Activated T-helper 17 cell treated with anti-CD3 and anti-CD28 coated beads, Interleukin-2, amount 50 U/mL, for 72 hours (primary cell): ENCODE results near the gene ACP3. TPM values are rescaled to one million over a fixed set of nuclear protein-coding genes. Genes with fewer than 3 reads are reported as not detected.
A peak's percentile ranks its signal among the peaks of the same experiment; 100 is the strongest.

Experiments used
- ATAC-seq: fragments of 150-1000 bp; cut with Tn5 transposase; replicated peaks from 2 replicates; pipeline ENCODE4 v1.10.0; 2021; ENCODE audit warnings: mild to moderate bottlenecking, moderate library complexity
- H3K27ac Mint-ChIP-seq: one replicate; pipeline ENCODE4 v1.8.0; 2022; ENCODE audit warnings: mixed read lengths
- H3K27me3 Mint-ChIP-seq: one replicate; pipeline ENCODE4 v1.8.0; 2022; ENCODE audit warnings: mixed read lengths
- H3K36me3 Mint-ChIP-seq: one replicate; pipeline ENCODE4 v1.8.0; 2022; ENCODE audit warnings: low read depth, mild to moderate bottlenecking, mixed read lengths
- H3K4me1 Mint-ChIP-seq: one replicate; pipeline ENCODE4 v1.8.0; 2022; ENCODE audit warnings: mixed read lengths
- H3K4me3 Mint-ChIP-seq: one replicate; pipeline ENCODE4 v1.8.0; 2022; ENCODE audit warnings: mild to moderate bottlenecking, mixed read lengths
- H3K9me3 Mint-ChIP-seq: one replicate; pipeline ENCODE4 v1.8.0; 2022; ENCODE audit warnings: mixed read lengths
- total RNA-seq, 2 donors: library from RNA; stranded (reverse); gene quantifications; one replicate each; pipeline ENCODE4 v1.2.3, GENCODE V29; 2022

ACP3 gene
- total RNA-seq, 2 donors from 2014 or later: not detected

DNA sequence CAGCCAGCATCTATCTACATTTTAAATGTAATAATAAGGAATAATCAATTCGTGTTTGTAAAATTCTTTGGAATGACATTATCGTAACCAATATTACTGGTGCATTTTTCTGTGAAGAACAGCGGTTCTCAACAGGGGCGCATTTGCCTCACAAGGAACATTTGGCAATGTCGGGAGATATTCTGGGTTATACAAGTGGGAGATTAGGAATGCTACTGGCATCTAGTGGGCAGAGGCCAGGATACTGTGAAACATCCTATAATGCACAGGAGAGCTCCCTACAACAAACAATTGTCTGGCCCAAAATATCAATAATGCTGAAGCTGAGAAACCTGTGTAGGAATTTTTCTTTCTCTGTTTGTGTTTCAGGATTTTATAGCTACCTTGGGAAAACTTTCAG lies 25.0 kb downstream of the ACP3 start:
- H3K9me3 Mint-ChIP-seq: no peaks in the 10 kb centered on the region
- H3K27ac Mint-ChIP-seq: no peak overlapping the region
- H3K4me3 Mint-ChIP-seq: no peak overlapping the region
- H3K4me1 Mint-ChIP-seq: no peaks in the 10 kb centered on the region
- no peak for ATAC-seq
- peaks cover 8% of the 10 kb centered on the region for H3K27me3 Mint-ChIP-seq
- H3K36me3 Mint-ChIP-seq: no peaks in the 10 kb centered on the region

DNA sequence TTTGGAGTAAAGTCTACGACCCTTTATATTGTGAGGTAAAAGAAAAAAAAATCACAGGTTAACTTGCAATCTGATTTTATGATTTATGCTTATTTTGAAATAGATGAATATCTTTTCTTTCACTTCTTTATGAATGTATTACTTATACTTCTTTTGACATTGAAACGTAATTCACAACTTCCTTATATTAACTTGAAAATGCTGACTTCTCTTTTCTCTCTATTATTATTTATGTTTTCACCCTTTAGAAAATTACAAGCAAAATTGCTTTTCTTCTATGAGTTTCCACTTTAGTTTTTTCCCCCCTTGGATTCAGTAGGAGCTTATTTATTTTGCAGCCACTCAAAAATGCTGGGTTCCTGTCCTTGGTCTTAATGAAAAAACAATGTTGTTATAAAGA lies 25.4 kb downstream of the ACP3 start:
- peaks cover 8% of the 10 kb centered on the region for H3K27me3 Mint-ChIP-seq
- H3K4me3 Mint-ChIP-seq: no peak overlapping the region
- no peak for ATAC-seq
- H3K36me3 Mint-ChIP-seq: no peaks in the 10 kb centered on the region
- H3K4me1 Mint-ChIP-seq: no peaks in the 10 kb centered on the region
- H3K9me3 Mint-ChIP-seq: no peaks in the 10 kb centered on the region
- H3K27ac Mint-ChIP-seq: no peak overlapping the region

DNA sequence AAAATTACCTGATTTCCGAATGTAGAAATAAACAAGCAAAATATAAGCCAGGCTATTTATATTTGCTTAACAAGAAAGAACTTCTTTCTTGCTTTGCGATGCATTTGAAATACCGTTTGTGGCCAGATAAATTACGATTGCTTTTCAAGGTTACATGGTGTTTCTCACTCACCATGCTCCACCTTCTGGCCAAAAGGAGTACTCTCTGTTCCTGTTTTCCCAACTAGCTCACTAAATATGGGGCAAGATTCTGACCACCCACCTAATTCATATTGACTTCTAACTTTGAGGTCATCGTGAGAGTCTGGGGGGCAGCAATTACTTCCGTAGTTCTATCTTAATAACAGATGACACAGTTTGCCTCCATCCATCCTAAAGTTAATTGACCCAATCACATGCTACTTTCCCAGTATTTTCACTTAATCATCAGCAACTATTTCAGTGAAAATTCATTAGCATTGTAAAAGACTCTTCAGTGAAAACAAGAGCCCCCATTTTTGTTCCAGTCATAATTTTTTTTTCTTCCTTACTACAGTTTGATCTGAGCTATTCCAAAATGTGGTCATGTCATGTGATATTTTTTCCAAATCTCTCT lies 25.9 kb downstream of the ACP3 start:
- Mint-ChIP-seq H3K36me3 (no peaks in the 10 kb centered on the region), H3K27ac (no peak overlapping the region), H3K27me3 (peaks cover 8% of the 10 kb centered on the region), H3K4me1 (no peaks in the 10 kb centered on the region), H3K9me3 (no peaks in the 10 kb centered on the region), H3K4me3 (no peak overlapping the region)
- ATAC-seq: no peak

DNA sequence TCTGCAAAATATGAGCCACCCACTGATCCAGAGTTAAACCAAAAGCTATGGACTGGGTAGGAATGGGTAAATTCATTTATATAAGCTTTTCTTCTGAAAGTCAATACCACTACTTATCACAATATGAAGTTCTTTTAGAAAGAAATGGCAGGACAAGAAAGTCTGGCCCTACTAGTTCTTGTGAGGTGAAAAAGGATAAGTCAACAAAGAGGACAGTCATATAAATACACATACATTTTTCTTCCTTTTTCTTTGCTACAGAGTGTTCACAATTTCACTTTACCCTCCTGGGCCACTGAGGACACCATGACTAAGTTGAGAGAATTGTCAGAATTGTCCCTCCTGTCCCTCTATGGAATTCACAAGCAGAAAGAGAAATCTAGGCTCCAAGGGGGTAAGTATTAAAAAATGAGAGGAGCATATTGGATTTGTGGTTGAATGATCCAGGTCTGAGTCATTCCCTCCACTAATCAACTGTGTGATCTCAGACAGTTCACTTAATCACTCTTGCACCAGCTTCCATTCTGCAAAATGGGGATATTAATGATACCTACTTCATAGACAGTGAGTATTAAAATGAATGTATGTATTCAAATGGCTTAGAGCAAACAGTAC lies 27.6 kb downstream of the ACP3 start:
- no peak overlapping the region for H3K4me3 Mint-ChIP-seq
- H3K27ac Mint-ChIP-seq: no peak overlapping the region
- H3K9me3 Mint-ChIP-seq: no peaks in the 10 kb centered on the region
- no peaks in the 10 kb centered on the region for H3K4me1 Mint-ChIP-seq
- ATAC-seq: peak; percentile 37
- H3K36me3 Mint-ChIP-seq: no peaks in the 10 kb centered on the region
- H3K27me3 Mint-ChIP-seq: peaks cover 7% of the 10 kb centered on the region

DNA sequence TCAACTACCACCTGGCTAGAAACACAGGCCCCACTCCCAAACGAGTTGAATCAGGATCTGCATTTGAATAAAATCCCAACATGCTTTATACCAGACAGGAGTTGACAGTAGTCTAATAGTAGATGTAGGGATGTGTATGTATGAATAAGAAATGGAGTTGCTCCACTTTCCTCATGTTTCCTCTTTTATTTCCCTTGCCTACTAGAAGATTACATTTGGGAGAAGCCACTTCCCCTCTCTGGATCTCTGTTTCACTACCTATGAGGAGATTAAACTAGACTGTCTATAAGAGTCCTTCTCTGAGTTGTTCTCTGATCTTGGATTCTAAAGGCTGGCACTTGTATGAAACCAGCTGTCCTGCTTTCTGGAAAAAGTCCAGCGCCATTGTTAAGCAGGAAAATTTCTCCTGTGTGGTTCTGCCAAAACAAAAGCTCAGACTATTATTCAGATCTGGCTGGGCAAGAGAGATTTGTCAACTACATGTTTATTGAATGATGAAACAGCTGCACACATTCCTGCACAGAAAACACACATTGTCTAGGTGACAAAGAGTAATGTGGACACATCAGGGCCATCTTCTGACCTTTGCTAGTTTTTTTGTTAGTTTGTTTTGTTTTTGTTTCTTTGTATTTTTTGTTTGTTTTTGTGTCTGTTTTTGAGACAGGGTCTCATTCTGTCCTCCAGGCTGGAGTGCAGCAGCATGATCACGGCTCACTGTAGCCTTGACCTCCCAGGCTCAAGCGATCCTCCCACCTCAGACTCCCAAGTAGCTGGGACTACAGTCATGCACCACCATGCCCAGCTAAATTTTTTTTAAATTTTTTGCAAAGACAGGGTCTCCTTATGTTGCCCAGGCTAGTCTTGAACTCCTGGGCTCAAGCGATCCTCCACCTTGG lies 29.9 kb downstream of the ACP3 start:
- peaks cover 6% of the 10 kb centered on the region for H3K27me3 Mint-ChIP-seq
- no peak overlapping the region for H3K27ac Mint-ChIP-seq
- ATAC-seq: no peak
- no peak overlapping the region for H3K4me3 Mint-ChIP-seq
- H3K9me3 Mint-ChIP-seq: no peaks in the 10 kb centered on the region
- no peaks in the 10 kb centered on the region for H3K36me3 Mint-ChIP-seq
- H3K4me1 Mint-ChIP-seq: peaks cover 5% of the 10 kb centered on the region

DNA sequence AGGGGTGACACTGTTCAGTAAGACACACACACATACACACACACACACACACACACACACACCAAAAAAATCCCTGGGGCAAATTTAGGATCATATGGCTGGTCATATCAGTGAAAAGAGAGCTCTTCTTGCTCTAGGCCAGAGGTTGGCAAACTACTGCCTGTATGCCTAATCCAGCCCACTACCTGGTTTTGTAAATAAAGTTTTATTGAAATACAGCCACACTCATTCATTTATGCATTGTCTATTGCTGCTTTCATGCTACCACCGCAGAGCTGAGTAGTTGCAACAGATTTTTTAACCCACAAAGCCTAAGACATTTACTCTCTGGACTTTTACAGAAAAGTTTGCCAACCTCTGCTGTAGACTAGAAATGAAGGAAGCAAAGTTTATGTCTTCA lies 30.6 kb downstream of the ACP3 start:
- Mint-ChIP-seq H3K36me3 (no peaks in the 10 kb centered on the region), H3K4me3 (no peak overlapping the region), H3K27ac (no peak overlapping the region), H3K4me1 (peaks cover 11% of the 10 kb centered on the region), H3K27me3 (peaks cover 10% of the 10 kb centered on the region), H3K9me3 (no peaks in the 10 kb centered on the region)
- no peak for ATAC-seq

DNA sequence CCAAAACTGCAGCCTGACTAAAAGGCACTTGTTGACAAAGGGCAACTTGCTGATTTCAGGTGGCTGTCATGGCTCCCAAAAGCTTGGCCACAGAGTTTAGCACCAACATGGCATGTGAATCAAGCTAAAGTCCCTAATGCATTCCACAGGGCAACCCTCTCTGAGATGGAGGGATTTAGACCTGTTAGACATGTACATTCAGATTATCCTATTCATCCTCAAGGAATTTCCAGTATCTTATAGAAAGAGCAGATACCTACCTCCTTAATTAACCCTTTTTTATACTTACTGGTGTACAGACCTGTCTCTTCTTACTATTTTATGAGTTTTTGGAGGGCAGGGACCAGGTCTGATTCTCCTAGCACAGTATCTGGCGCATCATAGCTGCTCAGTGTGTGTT lies 31.3 kb downstream of the ACP3 start:
- no peak for ATAC-seq
- Mint-ChIP-seq H3K27me3 (peaks cover 6% of the 10 kb centered on the region), H3K27ac (no peak overlapping the region), H3K9me3 (no peaks in the 10 kb centered on the region), H3K4me1 (peaks cover 12% of the 10 kb centered on the region), H3K36me3 (no peaks in the 10 kb centered on the region), H3K4me3 (no peak overlapping the region)

DNA sequence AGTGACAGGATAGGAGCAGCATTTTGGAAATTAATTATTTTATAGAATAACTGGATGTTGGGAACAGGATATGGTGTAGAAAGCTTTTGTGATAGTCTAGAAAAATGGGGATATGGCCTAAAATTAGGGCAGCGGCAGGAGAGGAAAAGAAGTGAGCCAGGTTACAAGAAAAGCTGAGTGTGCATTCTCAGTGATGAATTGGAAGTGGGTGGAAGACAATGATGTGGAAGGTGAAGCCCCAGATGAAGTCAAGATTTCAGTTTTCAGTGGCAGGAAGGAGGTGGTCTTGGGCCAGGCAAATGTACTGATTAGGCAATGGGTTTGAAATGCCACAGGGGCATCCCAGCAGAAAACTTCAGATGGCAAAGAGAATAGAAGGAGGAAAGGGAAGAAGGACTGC lies 33.6 kb downstream of the ACP3 start:
- H3K4me3 Mint-ChIP-seq: peak overlapping the region; percentile 5
- peak overlapping the region; percentile 58 for H3K27ac Mint-ChIP-seq
- H3K9me3 Mint-ChIP-seq: no peaks in the 10 kb centered on the region
- H3K4me1 Mint-ChIP-seq: peaks cover 12% of the 10 kb centered on the region
- no peaks in the 10 kb centered on the region for H3K36me3 Mint-ChIP-seq
- H3K27me3 Mint-ChIP-seq: peaks cover 4% of the 10 kb centered on the region
- peak; percentile 58 for ATAC-seq

DNA sequence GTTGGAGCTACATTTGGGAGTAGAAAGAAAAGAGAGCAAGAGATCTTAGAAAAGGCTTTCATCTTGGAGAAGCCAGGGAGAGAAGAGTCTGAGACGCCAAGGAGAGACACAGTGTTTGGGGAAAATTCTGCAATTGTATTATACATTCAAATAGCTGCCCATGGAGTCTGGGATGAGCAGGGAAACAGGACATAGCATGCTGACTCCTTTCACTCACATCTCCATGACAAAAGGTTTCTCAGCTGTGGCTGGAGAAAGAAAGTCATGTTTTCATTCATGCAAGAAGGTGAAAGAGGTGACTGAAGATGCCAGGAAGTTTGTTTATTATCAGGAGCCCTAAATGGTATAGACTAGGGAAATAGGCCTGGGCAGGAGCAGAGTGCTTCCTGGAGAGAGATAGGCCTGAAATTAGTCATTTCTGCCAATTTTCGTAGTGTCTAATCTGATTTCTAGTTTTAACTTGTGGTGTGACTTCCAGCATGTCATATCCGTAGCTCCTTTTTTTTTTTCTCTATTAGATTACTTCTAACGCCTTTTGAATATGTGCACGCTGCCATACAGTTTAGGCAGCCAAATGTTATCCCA lies 34.1 kb downstream of the ACP3 start:
- Mint-ChIP-seq H3K27ac (peak overlapping the region; percentile 58), H3K4me1 (peaks cover 12% of the 10 kb centered on the region), H3K36me3 (no peaks in the 10 kb centered on the region), H3K27me3 (peaks cover 6% of the 10 kb centered on the region), H3K9me3 (no peaks in the 10 kb centered on the region), H3K4me3 (peak overlapping the region; percentile 5)
- ATAC-seq: peak; percentile 76

DNA sequence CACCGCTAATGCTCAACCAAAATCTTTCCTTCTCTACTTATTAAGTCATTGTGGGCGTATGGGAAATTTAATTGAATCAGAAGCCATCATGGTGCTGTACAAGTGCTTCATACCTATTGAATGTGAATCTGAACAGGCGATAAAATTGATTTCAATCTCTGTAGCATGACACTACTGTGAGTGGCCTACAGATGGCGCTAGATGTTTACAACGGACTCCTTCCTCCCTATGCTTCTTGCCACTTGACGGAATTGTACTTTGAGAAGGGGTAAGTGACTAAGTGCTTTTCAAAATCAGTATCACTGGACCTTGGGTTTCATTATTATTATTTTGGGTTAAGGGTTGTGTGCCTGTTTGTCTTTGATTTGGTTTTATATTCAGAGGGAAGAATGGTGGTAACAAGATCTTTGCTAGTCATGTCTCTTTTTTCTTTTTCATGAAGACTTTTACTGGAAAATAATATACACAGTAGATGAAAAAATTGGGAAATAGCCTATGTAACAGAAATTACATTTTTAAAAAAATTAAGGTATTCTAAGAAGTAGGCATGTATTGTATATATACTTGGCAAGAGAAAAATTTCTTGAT lies 35.4 kb downstream of the ACP3 start:
- peaks cover 12% of the 10 kb centered on the region for H3K4me1 Mint-ChIP-seq
- peak; percentile 71 for ATAC-seq
- no peaks in the 10 kb centered on the region for H3K36me3 Mint-ChIP-seq
- H3K27me3 Mint-ChIP-seq: peaks cover 9% of the 10 kb centered on the region
- H3K9me3 Mint-ChIP-seq: no peaks in the 10 kb centered on the region
- no peak overlapping the region for H3K27ac Mint-ChIP-seq
- H3K4me3 Mint-ChIP-seq: no peak overlapping the region

DNA sequence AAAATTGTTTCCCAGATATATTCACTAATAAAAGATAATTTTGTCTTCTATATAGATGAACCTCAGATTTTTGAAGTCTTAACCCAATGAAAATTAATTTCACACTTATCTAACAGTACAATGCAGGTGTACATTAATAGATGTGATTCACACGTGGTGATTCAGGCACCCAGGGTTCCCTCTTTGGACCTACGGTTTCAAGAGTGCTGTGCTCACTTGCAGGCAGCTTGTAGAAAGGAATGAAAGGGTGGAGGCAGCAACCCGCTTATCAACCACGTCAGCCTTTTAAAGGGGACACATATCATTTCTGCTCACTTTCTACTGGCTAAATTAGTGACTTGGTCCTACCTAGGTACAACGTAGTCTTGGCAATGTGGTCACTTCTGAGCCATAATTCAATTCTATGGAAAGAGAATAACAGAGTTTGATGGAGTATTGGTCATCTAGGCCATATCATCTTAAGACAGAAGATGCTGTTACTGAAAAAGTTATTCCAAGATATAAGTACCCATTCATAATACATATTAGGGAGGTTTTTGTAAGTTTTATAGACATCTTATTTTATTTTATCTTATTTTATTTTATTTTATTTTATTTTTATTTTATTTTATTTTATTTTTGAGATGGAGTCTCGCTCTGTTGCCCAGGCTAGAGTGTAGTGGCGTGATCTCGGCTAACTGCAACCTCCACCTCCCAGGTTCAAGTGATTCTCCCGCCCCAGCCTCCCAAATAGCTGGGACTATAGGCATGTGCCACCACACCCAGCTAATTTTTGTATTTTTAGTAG lies 37.9 kb downstream of the ACP3 start:
- no peak overlapping the region for H3K4me3 Mint-ChIP-seq
- no peak for ATAC-seq
- peaks cover 12% of the 10 kb centered on the region for H3K4me1 Mint-ChIP-seq
- H3K27ac Mint-ChIP-seq: no peak overlapping the region
- peaks cover 12% of the 10 kb centered on the region for H3K27me3 Mint-ChIP-seq
- no peaks in the 10 kb centered on the region for H3K36me3 Mint-ChIP-seq
- H3K9me3 Mint-ChIP-seq: no peaks in the 10 kb centered on the region

DNA sequence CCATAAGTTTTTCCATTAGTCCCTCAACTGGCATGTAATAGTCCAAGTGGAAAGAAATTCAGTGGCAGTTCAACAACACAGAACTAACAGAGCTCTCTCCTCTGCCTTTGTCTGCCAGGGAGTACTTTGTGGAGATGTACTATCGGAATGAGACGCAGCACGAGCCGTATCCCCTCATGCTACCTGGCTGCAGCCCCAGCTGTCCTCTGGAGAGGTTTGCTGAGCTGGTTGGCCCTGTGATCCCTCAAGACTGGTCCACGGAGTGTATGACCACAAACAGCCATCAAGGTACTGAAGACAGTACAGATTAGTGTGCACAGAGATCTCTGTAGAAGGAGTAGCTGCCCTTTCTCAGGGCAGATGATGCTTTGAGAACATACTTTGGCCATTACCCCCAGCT lies 39.4 kb downstream of the ACP3 start:
- ATAC-seq: no peak
- H3K4me3 Mint-ChIP-seq: no peak overlapping the region
- no peaks in the 10 kb centered on the region for H3K36me3 Mint-ChIP-seq
- H3K27ac Mint-ChIP-seq: no peak overlapping the region
- peaks cover 19% of the 10 kb centered on the region for H3K27me3 Mint-ChIP-seq
- H3K9me3 Mint-ChIP-seq: no peaks in the 10 kb centered on the region
- peaks cover 7% of the 10 kb centered on the region for H3K4me1 Mint-ChIP-seq

DNA sequence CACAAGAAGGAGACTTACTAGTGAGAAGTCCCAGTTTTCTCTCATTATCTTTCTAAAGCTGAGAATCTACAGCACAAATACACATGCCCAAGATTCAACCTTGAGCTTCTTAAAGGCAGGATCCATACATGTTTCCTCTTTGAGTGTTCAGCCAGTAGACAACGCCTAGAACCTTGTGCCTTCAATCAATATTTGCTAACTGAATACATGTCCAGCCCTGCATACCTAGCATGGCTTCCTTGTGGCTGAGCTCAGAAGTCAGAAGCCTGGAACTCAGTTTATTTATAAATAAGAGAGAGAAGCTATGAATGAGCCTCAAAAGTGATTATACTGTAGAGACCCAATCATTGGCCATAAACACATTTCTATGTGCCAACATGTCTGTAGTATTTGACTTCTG lies 43.5 kb downstream of the ACP3 start:
- H3K36me3 Mint-ChIP-seq: no peaks in the 10 kb centered on the region
- no peak for ATAC-seq
- no peaks in the 10 kb centered on the region for H3K9me3 Mint-ChIP-seq
- no peaks in the 10 kb centered on the region for H3K4me1 Mint-ChIP-seq
- H3K27ac Mint-ChIP-seq: no peak overlapping the region
- H3K27me3 Mint-ChIP-seq: peaks cover 32% of the 10 kb centered on the region
- H3K4me3 Mint-ChIP-seq: no peak overlapping the region

DNA sequence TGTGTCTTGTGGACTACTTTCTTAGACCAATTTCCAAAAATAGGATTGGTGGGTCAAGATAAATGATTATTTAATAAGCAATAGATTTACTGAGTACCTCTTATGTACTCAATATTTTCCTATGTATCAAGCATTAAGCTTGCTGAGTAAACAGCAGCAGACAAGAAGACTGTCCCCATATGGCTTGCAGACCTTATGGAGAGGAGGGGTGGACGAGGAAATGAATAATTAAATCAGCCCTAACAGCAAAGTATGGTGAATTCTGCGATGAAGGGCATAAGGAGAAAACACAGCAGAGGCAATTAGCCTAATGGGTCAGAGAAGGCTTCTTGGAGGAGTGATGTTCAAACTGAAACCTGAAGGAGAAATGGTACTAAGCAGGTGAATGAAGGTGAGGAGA lies 45.1 kb downstream of the ACP3 start:
- no peaks in the 10 kb centered on the region for H3K4me1 Mint-ChIP-seq
- H3K9me3 Mint-ChIP-seq: no peaks in the 10 kb centered on the region
- H3K4me3 Mint-ChIP-seq: no peak overlapping the region
- no peak overlapping the region for H3K27ac Mint-ChIP-seq
- H3K27me3 Mint-ChIP-seq: peaks cover 28% of the 10 kb centered on the region
- no peaks in the 10 kb centered on the region for H3K36me3 Mint-ChIP-seq
- ATAC-seq: no peak
